Measurements from ENCODE around the gene SSR1.

SSR1 gene

DNA sequence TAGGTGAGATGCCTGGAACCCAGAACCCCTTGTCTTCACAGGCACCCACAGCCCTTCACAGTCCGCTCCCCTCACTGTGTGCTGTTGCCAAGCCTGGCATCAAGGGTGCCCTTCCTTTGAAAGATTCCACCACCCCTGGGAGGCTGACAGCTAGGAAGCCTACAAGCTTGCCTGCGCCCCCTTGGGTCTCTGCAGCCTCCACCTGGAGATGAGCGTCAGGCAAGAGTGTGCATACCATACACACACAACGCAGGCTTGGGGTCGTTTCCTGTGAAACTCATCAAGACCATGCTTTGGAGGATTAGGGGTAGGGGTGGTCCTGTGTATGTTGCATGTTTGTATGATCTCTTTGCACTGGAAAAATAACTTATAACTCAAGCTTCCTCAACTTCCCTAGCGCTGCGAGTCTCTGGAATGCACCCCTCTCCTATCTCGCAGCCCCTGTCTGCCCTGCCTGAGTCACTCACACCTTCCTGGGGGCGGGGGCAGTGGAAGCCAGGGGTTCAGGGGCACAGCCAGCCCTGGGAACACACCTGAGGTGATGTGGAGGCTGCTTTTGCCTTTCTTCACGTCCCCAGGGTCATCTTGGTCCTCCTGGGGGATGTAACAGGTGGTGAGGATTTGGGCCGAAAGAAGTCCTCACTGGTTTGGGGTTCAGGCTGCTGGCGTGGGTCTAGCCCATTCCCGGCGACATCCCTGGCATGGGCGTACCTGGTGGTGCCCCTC lies 67.2 kb downstream of the SSR1 start:
- TF ChIP-seq EZH2phosphoT487 (conservative IDR thresholded peaks at IDR 0.05; ENCODE audit: low read length) = no peak
- no peak for TF ChIP-seq CTCF (IDR thresholded peaks at IDR 0.05; ENCODE audit: insufficient read depth, low read length, poor library complexity, severe bottlenecking)
- no peaks in the 10 kb centered on the region for H3K36me3 ChIP-seq (ENCODE audit: low read length)

GRCh38 chr6:7243179-7243981 lies 69.6 kb downstream of the SSR1 start:
- Histone ChIP-seq H3K36me3 (ENCODE audit: low read length) (no peaks in the 10 kb centered on the region), H4K20me1 (ENCODE audit: low read depth, low read length) (no peaks in the 10 kb centered on the region), H3K27ac (ENCODE audit: low read depth, low read length) (no peak overlapping the region), H3K4me3 (ENCODE audit: insufficient read depth, low read length, poor library complexity, severe bottlenecking) (no peak overlapping the region), H2AFZ (ENCODE audit: low read depth, low read length, severe bottlenecking) (no peak overlapping the region), H3K27me3 (ENCODE audit: low read length) (no peaks in the 10 kb centered on the region), H3K9me3 (ENCODE audit: insufficient read depth, low read length) (no peaks in the 10 kb centered on the region), H3K4me2 (ENCODE audit: low read depth, low read length, poor library complexity, severe bottlenecking) (no peak overlapping the region), H3K79me2 (ENCODE audit: insufficient read depth, low read length) (no peaks in the 10 kb centered on the region), H3K9ac (ENCODE audit: low read length) (no peak overlapping the region), H3F3A (ENCODE audit: insufficient read depth) (no peaks in the 10 kb centered on the region), H3K9me2 (replicated peaks; ENCODE audit: insufficient read depth, low read length) (no peaks in the 10 kb centered on the region)
- TF ChIP-seq EZH2phosphoT487 (conservative IDR thresholded peaks at IDR 0.05; ENCODE audit: low read length) (no peak), CTCF (IDR thresholded peaks at IDR 0.05; ENCODE audit: insufficient read depth, low read length, poor library complexity, severe bottlenecking) (peak; percentile 94)

More for the DNA sequence above, 67.2 kb downstream of the SSR1 start:
- Histone ChIP-seq H3K9ac (ENCODE audit: low read length) (no peak overlapping the region), H3K4me3 (ENCODE audit: insufficient read depth, low read length, poor library complexity, severe bottlenecking) (no peak overlapping the region), H3F3A (ENCODE audit: insufficient read depth) (no peaks in the 10 kb centered on the region), H2AFZ (ENCODE audit: low read depth, low read length, severe bottlenecking) (no peak overlapping the region), H4K20me1 (ENCODE audit: low read depth, low read length) (no peaks in the 10 kb centered on the region), H3K27me3 (ENCODE audit: low read length) (no peaks in the 10 kb centered on the region), H3K9me3 (ENCODE audit: insufficient read depth, low read length) (no peaks in the 10 kb centered on the region), H3K79me2 (ENCODE audit: insufficient read depth, low read length) (no peaks in the 10 kb centered on the region), H3K27ac (ENCODE audit: low read depth, low read length) (no peak overlapping the region), H3K9me2 (replicated peaks; ENCODE audit: insufficient read depth, low read length) (no peaks in the 10 kb centered on the region), H3K4me2 (ENCODE audit: low read depth, low read length, poor library complexity, severe bottlenecking) (no peak overlapping the region)

GRCh38 chr6:7242835-7243178 lies 70.2 kb downstream of the SSR1 start:
- Histone ChIP-seq H3K79me2 (ENCODE audit: insufficient read depth, low read length) (no peaks in the 10 kb centered on the region), H3K27me3 (ENCODE audit: low read length) (no peaks in the 10 kb centered on the region), H2AFZ (ENCODE audit: low read depth, low read length, severe bottlenecking) (no peak overlapping the region), H3F3A (ENCODE audit: insufficient read depth) (no peaks in the 10 kb centered on the region), H3K27ac (ENCODE audit: low read depth, low read length) (no peak overlapping the region), H3K4me2 (ENCODE audit: low read depth, low read length, poor library complexity, severe bottlenecking) (no peak overlapping the region), H3K4me3 (ENCODE audit: insufficient read depth, low read length, poor library complexity, severe bottlenecking) (no peak overlapping the region), H3K9me2 (replicated peaks; ENCODE audit: insufficient read depth, low read length) (no peaks in the 10 kb centered on the region), H3K9ac (ENCODE audit: low read length) (no peak overlapping the region), H4K20me1 (ENCODE audit: low read depth, low read length) (no peaks in the 10 kb centered on the region), H3K9me3 (ENCODE audit: insufficient read depth, low read length) (no peaks in the 10 kb centered on the region), H3K36me3 (ENCODE audit: low read length) (no peaks in the 10 kb centered on the region)
- TF ChIP-seq EZH2phosphoT487 (conservative IDR thresholded peaks at IDR 0.05; ENCODE audit: low read length) = no peak
- no peak for TF ChIP-seq CTCF (IDR thresholded peaks at IDR 0.05; ENCODE audit: insufficient read depth, low read length, poor library complexity, severe bottlenecking)

Data from SU-DHL-6 (cell line).